Astrocyte (in vitro differentiated cells and primary cell): ENCODE data around the gene SORBS2. TPM values are rescaled to one million over a fixed set of nuclear protein-coding genes. Genes with fewer than 3 reads are reported as not detected.

Experiments
- DNase-seq: peaks from one replicate; pipeline ENCODE4 v3.0.0-alpha.2; 2010; ENCODE audit warnings: low read depth
- FAIRE-seq: peaks from 2 replicates; lab custom pipeline; 2011; peaks lifted over from hg19 to GRCh38; lab: Jason Lieb, UNC
- H2AFZ ChIP-seq: 2 replicates; pipeline ENCODE4 v1.6.0; 2012; ENCODE audit warnings: low read depth, low read length, inconsistent platforms
- H3K27ac ChIP-seq: 2 replicates; pipeline ENCODE4 v1.5.1; 2011; ENCODE audit warnings: low read depth, low read length, inconsistent platforms
- H3K27me3 ChIP-seq: 2 replicates; pipeline ENCODE4 v1.6.0; 2011; ENCODE audit warnings: low read length, inconsistent platforms; ENCODE audit not compliant: insufficient read depth
- H3K36me3 ChIP-seq: 2 replicates; pipeline ENCODE4 v1.5.1; 2011; ENCODE audit warnings: low read length, inconsistent platforms; ENCODE audit not compliant: insufficient read depth
- H3K4me1 ChIP-seq: 2 replicates; pipeline ENCODE4 v1.5.1; 2011; ENCODE audit warnings: low read length, inconsistent platforms; ENCODE audit not compliant: insufficient read depth
- H3K4me2 ChIP-seq: 2 replicates; pipeline ENCODE4 v1.6.0; 2012; ENCODE audit warnings: low read length, inconsistent platforms
- H3K4me3 ChIP-seq: 2 replicates; pipeline ENCODE4 v1.5.1; 2011; ENCODE audit warnings: low read depth, mild to moderate bottlenecking, low read length, inconsistent platforms; ENCODE audit not compliant: insufficient read depth
- H3K79me2 ChIP-seq: 2 replicates; pipeline ENCODE4 v1.6.0; 2012; ENCODE audit warnings: mild to moderate bottlenecking, low read length, inconsistent platforms; ENCODE audit not compliant: insufficient read depth
- H3K9ac ChIP-seq: 2 replicates; pipeline ENCODE4 v1.6.0; 2012; ENCODE audit warnings: mild to moderate bottlenecking, low read length, inconsistent platforms
- H3K9me3 ChIP-seq: 2 replicates; pipeline ENCODE4 v1.5.1; 2012; ENCODE audit warnings: low read depth, mild to moderate bottlenecking, low read length, inconsistent platforms; ENCODE audit not compliant: insufficient read depth
- H4K20me1 ChIP-seq: 2 replicates; pipeline ENCODE4 v1.6.0; 2012; ENCODE audit warnings: low read length, inconsistent platforms; ENCODE audit not compliant: insufficient read depth
- H3K27ac Mint-ChIP-seq: one replicate; pipeline ENCODE4 v1.8.0; 2021; ENCODE audit warnings: mild to moderate bottlenecking, mixed read lengths; ENCODE audit not compliant: unreplicated experiment
- H3K27me3 Mint-ChIP-seq: one replicate; pipeline ENCODE4 v1.8.0; 2021; ENCODE audit warnings: low read depth, mixed read lengths; ENCODE audit not compliant: unreplicated experiment
- H3K36me3 Mint-ChIP-seq: one replicate; pipeline ENCODE4 v1.8.0; 2021; ENCODE audit warnings: low read depth, mixed read lengths; ENCODE audit not compliant: unreplicated experiment
- H3K4me1 Mint-ChIP-seq: one replicate; pipeline ENCODE4 v1.8.0; 2021; ENCODE audit warnings: low read depth, mixed read lengths; ENCODE audit not compliant: unreplicated experiment
- H3K4me3 Mint-ChIP-seq: one replicate; pipeline ENCODE4 v1.8.0; 2021; ENCODE audit warnings: mild to moderate bottlenecking, moderate library complexity, mixed read lengths; ENCODE audit not compliant: unreplicated experiment
- H3K9me3 Mint-ChIP-seq: one replicate; pipeline ENCODE4 v1.8.0; 2021; ENCODE audit warnings: mild to moderate bottlenecking, mixed read lengths; ENCODE audit not compliant: unreplicated experiment
- CTCF ChIP-seq: IDR thresholded peaks from 2 replicates; pipeline ENCODE4 v1.5.1; 2011; ENCODE audit warnings: low read depth, mild to moderate bottlenecking, inconsistent platforms, low read length, moderate library complexity; ENCODE audit not compliant: insufficient read depth
- EZH2 ChIP-seq: IDR thresholded peaks from 2 replicates; pipeline ENCODE4 v1.6.1; 2012; ENCODE audit warnings: mild to moderate bottlenecking, low read length, inconsistent platforms; ENCODE audit not compliant: insufficient read depth
- total RNA-seq: library from RNA; stranded (reverse); gene quantifications from 2 replicates; pipeline ENCODE4 v1.2.1, GENCODE V29; 2021

The SORBS2 gene
- total RNA-seq, 1 donor from 2014 or later = 97.4 TPM

GRCh38 chr4:185578284-185578683, 233.7 kb downstream of the SORBS2 start:
- no peaks in the 10 kb centered on the region for H3K79me2 ChIP-seq
- H3K9me3 Mint-ChIP-seq = no peaks in the 10 kb centered on the region
- H2AFZ ChIP-seq = no peak overlapping the region
- H3K36me3 ChIP-seq = no peaks in the 10 kb centered on the region
- no peak overlapping the region for H3K27ac Mint-ChIP-seq
- FAIRE-seq (no peak), DNase-seq (no peak)
- H3K36me3 Mint-ChIP-seq = peaks cover 3% of the 10 kb centered on the region
- peaks cover 8% of the 10 kb centered on the region for H3K4me1 ChIP-seq
- H3K27me3 Mint-ChIP-seq = no peaks in the 10 kb centered on the region
- H4K20me1 ChIP-seq = no peaks in the 10 kb centered on the region
- H3K4me2 ChIP-seq = no peak overlapping the region
- H3K4me3 ChIP-seq = no peak overlapping the region
- no peaks in the 10 kb centered on the region for H3K27me3 ChIP-seq
- H3K9me3 ChIP-seq = no peaks in the 10 kb centered on the region
- H3K4me3 Mint-ChIP-seq = no peak overlapping the region
- no peak for TF ChIP-seq EZH2
- TF ChIP-seq CTCF = no peak
- peaks cover 29% of the 10 kb centered on the region for H3K4me1 Mint-ChIP-seq
- H3K27ac ChIP-seq = no peak overlapping the region
- no peak overlapping the region for H3K9ac ChIP-seq

- H3K27me3 ChIP-seq = no peaks in the 10 kb centered on the region
- FAIRE-seq (no peak), DNase-seq (peak; percentile 87)
- H2AFZ ChIP-seq = peak overlapping the region; percentile 17
- no peaks in the 10 kb centered on the region for H3K36me3 ChIP-seq
- H3K4me2 ChIP-seq = no peak overlapping the region
- no peaks in the 10 kb centered on the region for H3K27me3 Mint-ChIP-seq
- peaks cover 3% of the 10 kb centered on the region for H3K36me3 Mint-ChIP-seq
- peak overlapping the region; percentile 87 for H3K27ac Mint-ChIP-seq
- no peaks in the 10 kb centered on the region for H3K9me3 ChIP-seq
- no peak overlapping the region for H3K4me3 ChIP-seq
- peaks cover 9% of the 10 kb centered on the region for H3K4me1 ChIP-seq
- no peaks in the 10 kb centered on the region for H3K79me2 ChIP-seq
- no peak overlapping the region for H3K27ac ChIP-seq
- no peaks in the 10 kb centered on the region for H3K9me3 Mint-ChIP-seq
- H4K20me1 ChIP-seq = no peaks in the 10 kb centered on the region
- peaks cover 27% of the 10 kb centered on the region for H3K4me1 Mint-ChIP-seq
- no peak overlapping the region for H3K4me3 Mint-ChIP-seq
- TF ChIP-seq EZH2 = no peak
- no peak for TF ChIP-seq CTCF
- no peak overlapping the region for H3K9ac ChIP-seq
Observed at GRCh38 chr4:185576962-185577950, 234.7 kb downstream of the SORBS2 start.
